Esophagus (tissue), 2 donors: Measurements from ENCODE around the gene HOXC10. TPM values are rescaled to one million over a fixed set of nuclear protein-coding genes. Genes with fewer than 3 reads are reported as not detected.

Source experiments
- H3K27ac ChIP-seq, 2 donors: one replicate each; pipeline ENCODE4 v1.5.1; 2013; ENCODE audit warnings: low read depth in 2 of 2, mild to moderate bottlenecking in 2 of 2, inconsistent platforms in 1 of 2, low read length in 1 of 2, moderate library complexity in 1 of 2
- H3K27me3 ChIP-seq, 2 donors: one replicate each; pipeline ENCODE4 v1.6.1; 2013; ENCODE audit warnings: low read length in 2 of 2, control low read depth in 1 of 2, mild to moderate bottlenecking in 1 of 2; ENCODE audit not compliant: insufficient read depth in 2 of 2, control insufficient read depth in 1 of 2
- H3K36me3 ChIP-seq, 2 donors: one replicate each; pipeline ENCODE4 v1.6.1; 2013; ENCODE audit warnings: low read length in 1 of 2; ENCODE audit not compliant: control insufficient read depth in 2 of 2, insufficient read depth in 2 of 2
- H3K4me1 ChIP-seq, 2 donors: one replicate each; pipeline ENCODE4 v1.6.1; 2013; ENCODE audit warnings: low read length in 1 of 2; ENCODE audit not compliant: control insufficient read depth in 2 of 2, insufficient read depth in 2 of 2
- H3K4me3 ChIP-seq, 2 donors: one replicate each; pipeline ENCODE4 v1.5.1; 2013; ENCODE audit warnings: low read length in 2 of 2, mild to moderate bottlenecking in 2 of 2, low read depth in 1 of 2, moderate library complexity in 1 of 2
- H3K9me3 ChIP-seq, 2 donors: one replicate each; pipeline ENCODE4 v1.6.1; 2013; ENCODE audit warnings: mild to moderate bottlenecking in 2 of 2, low read depth in 1 of 2, low read length in 1 of 2, moderate library complexity in 1 of 2; ENCODE audit not compliant: control insufficient read depth in 2 of 2, insufficient read depth in 1 of 2
- WGBS, 2 donors: extraction: QIAGEN DNeasy Blood & Tissue Kit; methylation state at CpG; one replicate each; pipeline ENCODE4 v1.1.7; 2013; 5-methylcytosine and 5-hydroxymethylcytosine counted together
- polyA plus RNA-seq, 2 donors: library from polyadenylated mRNA; stranded (reverse); fragments of 200-250 nt; gene quantifications; one replicate each; pipeline ENCODE4 v1.2.3, GENCODE V29; 2013
- donor health status: healthy with polysubstance abuse.
- donor health status: Bipolar disorder and iron deficiency.

The HOXC10 gene
- polyA plus RNA-seq, 2 donors = 0.02 to 0.04 TPM

GRCh38 chr12:53964315-53964713 lies 20.6 kb upstream of the HOXC10 start:
- 10 to 13% methylated on average over 2 of the region's 2 CpGs for WGBS, 2 donors

GRCh38 chr12:53965281-53966084 lies 19.5 kb upstream of the HOXC10 start:
- peaks cover 28 to 44% of the 10 kb centered on the region in 2 donors for H3K27me3 ChIP-seq
- WGBS, 2 donors = 4 to 6% methylated on average over 18 of the region's 18 CpGs
- no peak overlapping the region for H3K4me3 ChIP-seq
- H3K9me3 ChIP-seq = no peaks in the 10 kb centered on the region
- H3K36me3 ChIP-seq = no peaks in the 10 kb centered on the region
- no peak overlapping the region for H3K27ac ChIP-seq
- peaks cover 3 to 6% of the 10 kb centered on the region in 2 donors for H3K4me1 ChIP-seq

More at GRCh38 chr12:53964315-53964713, 20.6 kb upstream of the HOXC10 start:
- no peak overlapping the region for H3K4me3 ChIP-seq
- H3K4me1 ChIP-seq = peaks cover 3 to 6% of the 10 kb centered on the region in 2 donors
- H3K27me3 ChIP-seq = peaks cover 30 to 56% of the 10 kb centered on the region in 2 donors
- H3K27ac ChIP-seq = no peak overlapping the region
- no peaks in the 10 kb centered on the region for H3K36me3 ChIP-seq
- H3K9me3 ChIP-seq = no peaks in the 10 kb centered on the region

GRCh38 chr12:53966085-53966384 lies 18.9 kb upstream of the HOXC10 start:
- Histone ChIP-seq H3K36me3 (no peaks in the 10 kb centered on the region), H3K27ac (no peak overlapping the region), H3K4me3 (no peak overlapping the region), H3K9me3 (no peaks in the 10 kb centered on the region), H3K4me1 (peaks cover 3 to 4% of the 10 kb centered on the region in 2 donors), H3K27me3 (peaks cover 26 to 40% of the 10 kb centered on the region in 2 donors)
- WGBS, 2 donors = 13 to 14% methylated on average over 15 of the region's 15 CpGs

GRCh38 chr12:53966385-53967133 lies 18.4 kb upstream of the HOXC10 start:
- no peak overlapping the region for H3K4me3 ChIP-seq
- H3K27me3 ChIP-seq = peaks cover 22 to 38% of the 10 kb centered on the region in 2 donors
- H3K27ac ChIP-seq = no peak overlapping the region
- 18 to 22% methylated on average over 36 of the region's 36 CpGs for WGBS, 2 donors
- H3K9me3 ChIP-seq = no peaks in the 10 kb centered on the region
- H3K4me1 ChIP-seq = peaks cover 0 to 3% of the 10 kb centered on the region in 2 donors
- no peaks in the 10 kb centered on the region for H3K36me3 ChIP-seq

GRCh38 chr12:53967421-53967925 lies 17.5 kb upstream of the HOXC10 start:
- Histone ChIP-seq H3K4me1 (peaks cover 0 to 3% of the 10 kb centered on the region in 2 donors), H3K27ac (no peak overlapping the region), H3K9me3 (no peaks in the 10 kb centered on the region), H3K36me3 (no peaks in the 10 kb centered on the region), H3K27me3 (peaks cover 17 to 34% of the 10 kb centered on the region in 2 donors), H3K4me3 (no peak overlapping the region)
- WGBS, 2 donors = 12 to 27% methylated on average over 5 of the region's 5 CpGs

- no peak overlapping the region for H3K4me3 ChIP-seq
- no peak overlapping the region for H3K27ac ChIP-seq
- peaks cover 0 to 3% of the 10 kb centered on the region in 2 donors for H3K9me3 ChIP-seq
- WGBS, 2 donors = 24 to 38% methylated on average over 24 of the region's 24 CpGs
- no peaks in the 10 kb centered on the region for H3K36me3 ChIP-seq
- peaks cover 18 to 38% of the 10 kb centered on the region in 2 donors for H3K27me3 ChIP-seq
- peaks cover 3 to 6% of the 10 kb centered on the region in 2 donors for H3K4me1 ChIP-seq
These were observed 16.5 kb upstream of the HOXC10 start for GRCh38 chr12:53968214-53969127.

GRCh38 chr12:53969588-53970259 lies 15.2 kb upstream of the HOXC10 start:
- 18 to 28% methylated on average over 12 of the region's 12 CpGs for WGBS, 2 donors
- no peak overlapping the region for H3K4me3 ChIP-seq
- peaks cover 18 to 47% of the 10 kb centered on the region in 2 donors for H3K27me3 ChIP-seq
- no peaks in the 10 kb centered on the region for H3K36me3 ChIP-seq
- H3K4me1 ChIP-seq = peaks cover 6 to 10% of the 10 kb centered on the region in 2 donors
- H3K27ac ChIP-seq = no peak overlapping the region
- peaks cover 0 to 3% of the 10 kb centered on the region in 2 donors for H3K9me3 ChIP-seq

GRCh38 chr12:53970451-53970850 lies 14.5 kb upstream of the HOXC10 start:
- H3K36me3 ChIP-seq = no peaks in the 10 kb centered on the region
- peaks cover 0 to 3% of the 10 kb centered on the region in 2 donors for H3K9me3 ChIP-seq
- H3K4me3 ChIP-seq = no peak overlapping the region
- peaks cover 6 to 9% of the 10 kb centered on the region in 2 donors for H3K4me1 ChIP-seq
- peaks cover 14 to 48% of the 10 kb centered on the region in 2 donors for H3K27me3 ChIP-seq
- no peak overlapping the region for H3K27ac ChIP-seq
- WGBS, 2 donors = 21 to 36% methylated on average over 4 of the region's 4 CpGs
